GM19455 (cell line): Measurements from ENCODE around the gene SPEM1.
A peak's percentile ranks its signal among the peaks of the same experiment; 100 is the strongest.

Experiments
- ATAC-seq: cut with Tn5 transposase; IDR thresholded peaks from one replicate; pipeline ENCODE4 v1.9.1; 2021; ENCODE audit not compliant: unreplicated experiment

Gene SPEM1

DNA sequence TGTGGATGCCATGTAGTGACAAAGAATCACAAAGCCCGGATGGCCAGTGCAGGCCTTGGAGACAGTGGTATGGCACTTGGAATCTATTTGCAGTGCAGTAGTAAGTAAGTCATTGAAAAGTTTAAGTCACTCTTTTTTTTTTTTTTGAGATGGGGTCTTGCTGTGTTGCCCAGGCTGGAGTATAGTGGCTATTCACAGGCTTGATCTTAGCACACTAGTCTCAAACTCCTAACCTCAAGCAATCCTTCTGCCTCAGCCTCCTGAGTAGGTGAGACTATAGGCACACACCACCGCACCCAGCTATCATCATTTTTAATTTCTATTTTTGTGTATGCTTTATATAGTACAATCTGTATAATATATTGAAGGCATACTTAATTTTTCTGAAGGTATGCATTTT is 21.5 kb upstream of the SPEM1 start:
- ATAC-seq: no peak

DNA sequence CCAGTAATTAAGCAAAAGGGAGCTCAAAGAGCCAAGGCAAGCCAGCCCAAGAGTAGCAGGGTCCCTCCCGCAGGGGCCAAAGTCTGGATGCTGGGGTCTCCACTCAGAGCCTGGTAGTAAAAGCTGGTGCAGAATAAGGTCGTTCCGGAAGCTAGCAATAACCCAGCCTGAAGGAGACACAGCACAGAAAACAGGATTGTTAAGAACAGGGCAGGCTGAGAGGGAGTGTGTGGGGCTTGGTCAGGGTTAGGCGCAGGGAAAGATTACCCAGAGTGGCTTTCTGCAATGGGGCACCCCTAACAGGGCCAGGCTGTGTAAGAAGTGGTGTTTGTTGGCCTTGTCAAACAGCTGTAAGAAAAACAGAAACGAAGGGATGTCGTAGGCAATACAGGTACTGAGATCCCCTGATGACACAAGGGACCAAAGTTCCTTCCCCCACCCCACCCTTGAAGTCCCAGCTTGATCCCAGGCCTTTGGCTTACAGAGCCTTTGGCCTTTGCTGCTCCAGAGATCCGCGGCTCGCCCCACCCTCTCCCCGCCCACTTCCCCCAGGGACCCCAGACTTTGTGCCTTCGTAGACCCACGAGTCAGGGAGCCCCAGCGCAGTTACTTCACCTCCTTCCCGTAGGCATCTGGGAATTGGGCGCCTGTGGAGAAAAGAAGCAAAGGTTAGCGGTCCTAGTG is 16.9 kb upstream of the SPEM1 start:
- no peak for ATAC-seq

GRCh38 chr17:7403727-7403976 is 16.5 kb upstream of the SPEM1 start:
- peak; percentile 17 for ATAC-seq

DNA sequence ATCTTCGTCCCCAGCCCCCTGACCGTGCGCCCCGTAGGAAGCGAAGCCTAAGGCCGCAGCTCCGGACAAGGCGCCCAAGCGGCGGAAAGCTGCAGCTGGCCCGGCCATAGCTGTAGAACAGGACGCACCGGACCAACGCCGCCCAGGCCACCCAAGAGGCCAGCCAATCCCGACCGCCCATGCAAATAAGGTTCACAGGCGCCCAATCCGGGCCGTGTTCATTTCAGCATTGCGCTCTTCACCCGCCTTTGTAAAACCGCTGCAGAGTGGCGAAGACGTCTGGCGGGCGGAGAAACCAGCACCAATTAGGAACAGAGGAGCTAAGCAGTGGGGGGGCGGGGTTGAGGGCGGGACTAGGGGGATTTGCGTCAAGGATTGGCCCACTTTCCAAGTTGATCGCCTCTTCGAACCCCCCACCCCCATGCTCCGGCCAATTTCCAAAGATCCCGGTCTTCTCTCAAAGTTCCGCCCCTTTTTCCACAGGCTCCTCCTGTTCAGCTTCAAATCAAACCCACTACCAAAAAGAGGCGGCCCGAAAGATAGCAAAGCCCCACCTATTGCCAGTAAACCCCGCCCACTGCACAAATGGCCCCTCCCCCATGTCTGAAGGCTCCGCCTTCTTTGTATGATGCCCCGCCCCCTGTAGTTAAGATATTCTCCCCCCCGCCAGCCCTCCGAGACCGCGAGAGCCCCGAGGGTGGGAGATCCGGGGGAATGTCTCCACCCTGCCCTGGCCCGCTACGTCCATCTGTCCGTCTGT is 16.0 kb upstream of the SPEM1 start, which contains the start of gene TMEM256:
Gene TMEM256, minus strand, starts transcription at position 121 of the 760 bp plus-strand sequence. Its CDS starts 13 bp downstream, at position 108.
- ATAC-seq: peak; percentile 93

- no peak for ATAC-seq
These were observed 15.3 kb upstream of the SPEM1 start for GRCh38 chr17:7404737-7405349.

DNA sequence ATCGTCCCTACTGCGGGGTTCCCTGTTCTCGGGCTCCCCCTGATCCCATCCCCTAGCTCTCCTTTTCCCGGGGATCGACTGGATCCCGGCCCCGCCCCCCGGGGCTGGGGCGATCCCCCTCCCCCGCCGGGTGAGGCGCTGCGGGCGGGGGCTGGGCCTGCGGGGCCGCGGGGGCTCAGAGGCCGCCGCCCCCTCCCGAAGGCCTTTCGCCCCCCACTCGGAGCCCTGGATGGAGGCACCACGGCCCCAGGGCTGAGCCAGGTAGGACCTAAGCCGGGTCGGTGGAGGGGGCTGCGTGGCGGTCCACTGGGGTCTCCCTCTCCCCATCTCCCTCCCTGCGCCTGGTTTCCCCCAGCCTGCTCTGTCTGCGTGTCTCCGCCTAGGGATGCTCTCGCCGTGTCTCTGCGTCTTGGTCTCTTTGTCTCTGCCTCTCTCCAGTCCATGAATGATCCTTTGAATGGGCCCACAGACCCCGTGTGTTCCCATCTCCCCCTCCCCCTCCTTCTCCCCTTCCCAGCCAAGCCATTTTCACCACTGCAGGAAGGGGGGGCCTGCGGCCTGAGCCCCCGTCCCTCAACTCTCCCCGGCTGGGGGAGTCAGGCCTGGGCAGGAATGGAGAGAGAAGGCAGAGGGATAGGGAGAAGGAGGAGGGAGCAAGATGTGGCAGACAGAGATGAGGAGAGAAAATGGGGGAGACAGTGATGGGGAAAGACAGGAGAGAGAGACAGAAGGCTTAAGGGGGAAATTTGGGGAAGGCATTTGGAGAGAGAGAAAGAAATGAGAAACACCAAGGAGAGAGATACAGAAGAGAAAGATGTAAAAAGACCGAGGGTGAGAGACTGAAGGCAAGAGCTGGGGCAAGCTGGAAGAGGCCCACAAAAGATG is 14.5 kb upstream of the SPEM1 start:
- ATAC-seq: no peak

DNA sequence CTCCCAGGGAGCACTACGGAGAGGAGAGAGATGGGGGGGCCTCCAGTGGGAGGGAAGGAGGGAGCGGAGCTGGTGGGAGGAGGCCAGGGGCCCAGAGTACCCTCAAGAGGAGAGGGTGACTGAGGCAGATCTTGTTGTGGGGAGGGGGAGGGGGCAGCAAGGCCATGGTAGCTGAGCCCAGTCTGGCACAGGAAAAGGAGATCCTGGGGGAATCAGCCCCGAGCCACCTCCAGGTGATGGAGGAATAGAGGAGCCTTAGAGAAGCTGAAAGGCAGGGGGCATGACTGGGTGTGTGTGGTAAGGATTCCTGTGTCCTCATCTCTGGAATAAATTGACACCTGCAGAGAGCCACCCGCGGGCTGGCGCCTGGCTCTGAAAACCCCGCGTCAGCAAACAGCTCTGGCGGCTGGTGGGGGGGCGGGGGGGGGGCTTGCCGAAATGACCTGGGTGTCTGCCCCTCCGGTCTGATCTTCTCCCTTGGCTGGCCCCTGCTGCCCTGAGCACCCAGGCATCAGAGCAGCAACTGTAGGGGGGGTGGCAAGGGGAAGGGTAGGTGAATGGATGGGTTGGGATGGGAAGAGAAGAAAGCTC is 13.8 kb upstream of the SPEM1 start:
- ATAC-seq: no peak

- ATAC-seq: no peak
These were observed 13.0 kb upstream of the SPEM1 start for GRCh38 chr17:7407082-7407481.

DNA sequence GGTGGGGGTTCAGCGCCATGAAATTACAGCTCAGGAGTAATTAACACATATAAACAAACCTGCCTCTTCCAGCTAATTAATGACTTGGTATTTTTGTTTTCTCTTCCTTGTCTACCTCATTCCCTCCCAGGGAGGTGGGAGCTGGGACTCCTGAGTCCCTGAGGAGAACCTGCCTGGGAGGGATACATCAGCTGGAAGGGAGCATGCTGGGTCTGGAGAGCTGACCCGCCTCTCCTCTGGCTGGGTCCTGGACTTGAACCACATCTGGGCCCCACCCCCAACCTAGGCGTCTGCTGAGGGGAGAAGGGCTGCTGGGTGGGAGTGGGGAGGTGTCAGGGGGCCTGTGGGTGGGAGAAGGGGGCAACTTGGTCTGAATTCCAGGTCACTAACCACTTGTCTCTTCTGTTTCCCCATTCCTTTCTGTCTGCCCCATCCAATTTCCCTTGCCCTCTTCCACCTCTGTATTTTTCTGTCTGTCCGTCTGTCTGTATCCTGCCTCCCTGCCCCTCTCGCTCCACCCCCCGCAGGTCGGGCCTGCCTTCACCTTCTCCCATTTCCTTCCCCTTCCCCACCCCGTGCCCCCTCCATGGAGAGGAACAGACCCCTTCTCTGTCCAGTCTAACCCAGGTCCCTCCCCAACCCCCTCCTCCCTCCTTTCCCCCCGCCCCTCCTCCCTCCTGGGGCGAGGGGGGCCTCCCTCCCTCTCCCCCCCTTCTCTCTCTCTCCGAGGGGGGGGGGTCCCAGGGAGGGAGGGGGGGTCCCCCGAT is 12.5 kb upstream of the SPEM1 start, which contains the start of gene NLGN2:
Gene NLGN2, plus strand, starts transcription at position 361 of the 767 bp plus-strand sequence. CDS start 411 bp downstream, outside the sequence.
- no peak for ATAC-seq

GRCh38 chr17:7408252-7408727 is 11.8 kb upstream of the SPEM1 start:
- no peak for ATAC-seq

DNA sequence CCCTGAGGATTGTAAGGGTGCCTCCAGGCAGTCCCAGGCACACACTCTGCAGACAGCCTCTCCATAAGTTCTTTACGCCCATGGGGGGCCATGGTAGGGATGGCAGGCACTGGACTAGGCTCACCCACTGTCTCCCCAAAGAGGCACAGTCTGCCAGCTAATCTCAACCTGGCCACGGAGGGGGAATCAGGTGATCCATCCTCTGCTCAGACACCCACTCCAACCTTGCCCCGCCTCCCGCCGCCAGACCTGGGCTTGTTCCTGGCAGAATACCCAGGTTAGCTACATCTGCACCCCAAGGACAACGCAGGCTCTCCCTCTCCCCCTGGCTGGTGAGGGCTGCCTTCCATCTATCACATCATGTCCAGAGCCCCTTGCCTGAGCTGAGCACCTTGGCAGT is 11.3 kb upstream of the SPEM1 start:
- ATAC-seq: no peak

DNA sequence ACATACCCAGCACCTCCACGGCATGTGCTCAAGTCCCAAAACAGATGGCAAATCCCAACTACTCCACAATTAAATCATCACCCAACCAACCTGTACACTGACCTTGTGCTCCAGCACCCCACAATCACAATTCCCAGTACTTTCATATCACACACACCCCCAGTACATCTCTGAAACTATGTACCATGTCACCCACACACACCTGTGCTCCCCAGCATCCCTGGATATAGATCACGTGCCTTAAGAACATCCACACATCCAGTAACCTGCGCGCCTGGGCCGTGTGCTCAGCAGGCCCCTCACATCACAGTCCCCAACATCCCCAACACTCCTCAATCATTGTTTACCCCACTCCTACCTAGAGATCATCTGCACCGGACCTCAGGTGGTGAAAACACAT is 10.4 kb upstream of the SPEM1 start:
- no peak for ATAC-seq

GRCh38 chr17:7410634-7411426 is 9.3 kb upstream of the SPEM1 start:
- ATAC-seq: no peak

GRCh38 chr17:7411427-7411750 is 8.7 kb upstream of the SPEM1 start:
- no peak for ATAC-seq

- no peak for ATAC-seq
These were observed 6.7 kb upstream of the SPEM1 start for GRCh38 chr17:7413346-7413985.

DNA sequence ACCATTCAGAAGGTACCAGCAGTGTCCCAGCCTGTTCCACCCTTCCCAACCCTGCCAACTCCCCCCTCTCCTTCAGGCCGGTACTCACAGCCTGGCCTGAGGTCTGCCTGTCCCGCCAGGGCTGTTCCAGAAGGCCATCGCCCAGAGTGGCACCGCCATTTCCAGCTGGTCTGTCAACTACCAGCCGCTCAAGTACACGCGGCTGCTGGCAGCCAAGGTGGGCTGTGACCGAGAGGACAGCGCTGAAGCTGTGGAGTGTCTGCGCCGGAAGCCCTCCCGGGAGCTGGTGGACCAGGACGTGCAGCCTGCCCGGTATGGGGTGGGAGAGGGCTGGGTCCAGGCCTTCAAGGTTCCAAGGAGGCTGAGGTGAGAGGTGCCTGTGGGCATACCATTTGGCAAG is 5.3 kb upstream of the SPEM1 start:
- ATAC-seq: no peak

- ATAC-seq: no peak
These were observed 4.3 kb upstream of the SPEM1 start for GRCh38 chr17:7415784-7416183.

DNA sequence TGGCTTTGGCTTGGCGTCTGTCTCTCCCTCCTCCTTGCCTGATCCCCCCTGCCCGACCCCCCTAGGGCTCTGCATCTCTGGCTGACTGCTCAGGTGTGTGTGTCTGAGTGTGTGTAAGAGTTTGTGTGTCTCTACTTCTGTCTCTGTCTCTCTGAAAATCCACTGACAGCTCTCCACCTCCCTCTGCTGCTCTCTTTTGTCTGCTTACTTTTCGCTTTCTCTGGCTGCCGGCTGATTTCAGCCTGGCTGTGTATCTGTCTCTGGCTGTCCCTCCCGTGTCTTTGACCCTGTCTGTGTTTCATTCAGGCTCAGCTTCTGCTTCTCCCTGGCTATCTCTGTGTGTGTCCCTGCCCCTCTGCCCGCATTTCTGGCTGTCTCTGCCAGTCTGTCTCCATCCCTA is 3.8 kb upstream of the SPEM1 start:
- ATAC-seq: no peak
